OCI-LY1 (cell line): ENCODE results near the gene TMPRSS7.
"Not testable (repeated sequence)": the region's sequence is repeated elsewhere in the genome, so short reads cannot be mapped to it uniquely, and the experiment has no call there.

ENCODE experiments used
- H2AFZ ChIP-seq: fragments of 200-600 bp; sonication (generic), shearing (Covaris generic); 2 replicates; pipeline ENCODE4 v1.6.0; 2014; ENCODE audit warnings: antibody characterized with exemption, mild to moderate bottlenecking, low read length
- H3F3A ChIP-seq: fragments of 200-600 bp; sonication (generic), shearing (Covaris generic); 2 replicates; pipeline ENCODE4 v1.6.0; 2014; ENCODE audit warnings: mild to moderate bottlenecking, antibody characterized with exemption, low read length, moderate library complexity; ENCODE audit not compliant: insufficient read depth
- H3K27ac ChIP-seq: fragments of 200-600 bp; sonication (generic); 2 replicates; pipeline ENCODE4 v1.5.1; 2014; ENCODE audit warnings: low read length, mixed run types, mild to moderate bottlenecking, low read depth; ENCODE audit not compliant: poor library complexity, severe bottlenecking
- H3K27me3 ChIP-seq: fragments of 200-600 bp; sonication (generic); 2 replicates; pipeline ENCODE4 v1.6.0; 2014; ENCODE audit warnings: antibody characterized with exemption, mild to moderate bottlenecking, low read length, moderate library complexity; ENCODE audit not compliant: insufficient read depth
- H3K36me3 ChIP-seq: fragments of 200-600 bp; sonication (generic); 2 replicates; pipeline ENCODE4 v1.6.1; 2014; ENCODE audit warnings: mild to moderate bottlenecking, antibody characterized with exemption, low read length, moderate library complexity, mixed read lengths; ENCODE audit not compliant: insufficient read depth
- H3K4me1 ChIP-seq: fragments of 200-600 bp; sonication (generic); 2 replicates; pipeline ENCODE4 v1.5.1; 2014; ENCODE audit warnings: mild to moderate bottlenecking, low read length, moderate library complexity; ENCODE audit not compliant: insufficient read depth, severe bottlenecking
- H3K4me2 ChIP-seq: fragments of 200-600 bp; sonication (generic), shearing (Covaris generic); 2 replicates; pipeline ENCODE4 v1.6.1; 2014; ENCODE audit warnings: low read length
- H3K4me3 ChIP-seq: fragments of 200-600 bp; sonication (generic); 2 replicates; pipeline ENCODE4 v1.5.1; 2014; ENCODE audit warnings: low read length, low read depth, mild to moderate bottlenecking, mixed read lengths; ENCODE audit not compliant: poor library complexity, severe bottlenecking
- H3K79me2 ChIP-seq: fragments of 200-600 bp; shearing (Covaris generic); 2 replicates; pipeline ENCODE4 v1.6.1; 2016; ENCODE audit warnings: mixed run types, low read length, mixed read lengths; ENCODE audit not compliant: insufficient read depth
- H3K9ac ChIP-seq: fragments of 200-600 bp; sonication (generic), shearing (Covaris generic); 2 replicates; pipeline ENCODE4 v1.6.1; 2014; ENCODE audit warnings: mild to moderate bottlenecking, low read length, mixed read lengths
- H3K9me2 ChIP-seq: fragments of 200-600 bp; sonication (generic), shearing (Covaris generic); 2 replicates; pipeline ENCODE4 v1.6.1; 2014; ENCODE audit warnings: low read depth, mild to moderate bottlenecking, low read length, mixed read lengths
- H3K9me3 ChIP-seq: fragments of 200-600 bp; shearing (Covaris generic); 2 replicates; pipeline ENCODE4 v1.6.1; 2014; ENCODE audit warnings: low read length, mixed read lengths
- H4K20me1 ChIP-seq: fragments of 200-600 bp; sonication (generic), shearing (Covaris generic); 2 replicates; pipeline ENCODE4 v1.6.0; 2016; ENCODE audit warnings: mild to moderate bottlenecking, low read length; ENCODE audit not compliant: insufficient read depth
- CTCF ChIP-seq: fragments of 200-600 bp; sonication (generic), shearing (Covaris generic); IDR thresholded peaks from 2 replicates; pipeline ENCODE4 v1.5.1; 2017; ENCODE audit warnings: mild to moderate bottlenecking, antibody characterized with exemption, low read length, moderate library complexity, mixed read lengths
- EZH2 ChIP-seq: fragments of 200-600 bp; sonication (generic), shearing (Covaris generic); IDR thresholded peaks from 2 replicates; pipeline ENCODE4 v1.8.0; 2017; ENCODE audit warnings: borderline replicate concordance, mixed run types, mild to moderate bottlenecking, antibody characterized with exemption, low read length, moderate library complexity, mixed read lengths

TMPRSS7 gene

GRCh38 chr3:112059497-112059896, 25.0 kb downstream of the TMPRSS7 start:
- H3K4me1 ChIP-seq, result no peaks in the 10 kb centered on the region
- H3K4me3 ChIP-seq, result no peak overlapping the region
- no peaks in the 10 kb centered on the region for H3K36me3 ChIP-seq
- no peaks in the 10 kb centered on the region for H3K79me2 ChIP-seq
- no peaks in the 10 kb centered on the region for H3K9me2 ChIP-seq
- no peaks in the 10 kb centered on the region for H4K20me1 ChIP-seq
- TF ChIP-seq CTCF (no peak), EZH2 (no peak)
- no peak overlapping the region for H3K27ac ChIP-seq
- no peaks in the 10 kb centered on the region for H3K9me3 ChIP-seq
- no peaks in the 10 kb centered on the region for H3K27me3 ChIP-seq
- no peak overlapping the region for H3K4me2 ChIP-seq
- no peak overlapping the region for H2AFZ ChIP-seq
- H3K9ac ChIP-seq, result no peak overlapping the region
- no peaks in the 10 kb centered on the region for H3F3A ChIP-seq

- Histone ChIP-seq H3K27ac (no peak overlapping the region), H3K9ac (no peak overlapping the region), H3K9me3 (no peaks in the 10 kb centered on the region), H3K27me3 (no peaks in the 10 kb centered on the region), H3K9me2 (no peaks in the 10 kb centered on the region), H3K4me3 (no peak overlapping the region), H4K20me1 (no peaks in the 10 kb centered on the region), H3K4me2 (no peak overlapping the region), H3K36me3 (no peaks in the 10 kb centered on the region), H2AFZ (no peak overlapping the region), H3K4me1 (no peaks in the 10 kb centered on the region), H3F3A (no peaks in the 10 kb centered on the region), H3K79me2 (no peaks in the 10 kb centered on the region)
- TF ChIP-seq EZH2, result no peak
- TF ChIP-seq CTCF, result no peak
Observed at GRCh38 chr3:112061152-112061551, 26.6 kb downstream of the TMPRSS7 start.

GRCh38 chr3:112072387-112073060, 38.0 kb downstream of the TMPRSS7 start:
- H2AFZ ChIP-seq, H3K27me3 ChIP-seq, H3K27ac ChIP-seq, H3K4me2 ChIP-seq, H3K79me2 ChIP-seq, H3K36me3 ChIP-seq, H3K4me1 ChIP-seq, H3K9me3 ChIP-seq, H4K20me1 ChIP-seq, H3K9me2 ChIP-seq, H3K9ac ChIP-seq, H3F3A ChIP-seq, H3K4me3 ChIP-seq: not testable (repeated sequence)

GRCh38 chr3:112074006-112074405, 39.5 kb downstream of the TMPRSS7 start:
- Histone ChIP-seq H3K27ac (no peak overlapping the region), H3K9ac (no peak overlapping the region), H3K27me3 (no peaks in the 10 kb centered on the region), H3K36me3 (no peaks in the 10 kb centered on the region), H3K9me2 (no peaks in the 10 kb centered on the region), H3K79me2 (no peaks in the 10 kb centered on the region), H3K4me2 (no peak overlapping the region), H3K4me3 (no peak overlapping the region), H4K20me1 (no peaks in the 10 kb centered on the region), H2AFZ (no peak overlapping the region), H3F3A (no peaks in the 10 kb centered on the region), H3K4me1 (no peaks in the 10 kb centered on the region), H3K9me3 (no peaks in the 10 kb centered on the region)
- TF ChIP-seq CTCF (no peak), EZH2 (no peak)
